Stomach (tissue), 9 donors: Measurements from ENCODE around the gene LAMB4. TPM values are rescaled to one million over a fixed set of nuclear protein-coding genes. Genes with fewer than 3 reads are reported as not detected.

ENCODE experiments used
- DNase-seq, 2 donors: peaks; one replicate each; pipeline versions ENCODE4 v3.0.0 to v3.0.0-alpha.2; 2013 to 2019
- H3K27ac ChIP-seq, 5 donors: fragments of 200-600 bp in 4 of 5; sonication (generic) in 4 of 5; one replicate each; pipeline ENCODE4 v1.5.1; 2013 to 2019; ENCODE audit warnings: mild to moderate bottlenecking in 1 of 5, moderate library complexity in 1 of 5
- H3K27me3 ChIP-seq, 3 donors: fragments of 200-600 bp; sonication (generic); one replicate each; pipeline ENCODE4 v1.5.1; 2017 to 2019; ENCODE audit warnings: mixed run types in 1 of 3
- H3K36me3 ChIP-seq, 4 donors: fragments of 200-600 bp; sonication (generic); 1 replicate in 3 of 4; 2 replicates in 1 of 4; pipeline ENCODE4 v1.5.1; 2016 to 2019
- H3K4me1 ChIP-seq, 4 donors: fragments of 200-600 bp; sonication (generic); one replicate each; pipeline ENCODE4 v1.5.1; 2016 to 2019
- H3K4me3 ChIP-seq, 4 donors: fragments of 200-600 bp; sonication (generic) in 3 of 4; one replicate each; pipeline ENCODE4 v1.5.1; 2016 to 2019; ENCODE audit warnings: mild to moderate bottlenecking in 1 of 4
- H3K9me3 ChIP-seq, 4 donors: fragments of 200-600 bp; sonication (generic); one replicate each; pipeline ENCODE4 v1.5.1; 2016 to 2019
- CTCF ChIP-seq, 7 experiments: fragments of 450-650 bp in 4 of 7; fragments of 200-600 bp in 3 of 7; sonication (generic) in 3 of 7; IDR thresholded peaks; one replicate each; pipeline ENCODE4 v1.5.1; 2016 to 2019; ENCODE audit warnings: antibody characterized with exemption in 7 of 7, control low read depth in 2 of 7, mild to moderate bottlenecking in 1 of 7
- EP300 ChIP-seq: sonication (generic); formaldehyde crosslinking; IDR thresholded peaks from one replicate; pipeline ENCODE4 v1.6.1; 2017; ENCODE audit warnings: antibody characterized with exemption
- POLR2A ChIP-seq, 4 donors: fragments of 450-650 bp; IDR thresholded peaks; one replicate each; pipeline ENCODE4 v1.6.1; 2016; ENCODE audit warnings: antibody characterized with exemption in 4 of 4, control low read depth in 2 of 4, mild to moderate bottlenecking in 1 of 4, moderate library complexity in 1 of 4
- POLR2AphosphoS5 ChIP-seq, 3 donors: sonication (generic); formaldehyde crosslinking; IDR thresholded peaks; one replicate each; pipeline ENCODE4 v1.6.1; 2016; ENCODE audit warnings: antibody characterized with exemption in 3 of 3
- WGBS, 5 donors: extraction: QIAGEN DNeasy Blood & Tissue Kit in 3 of 5; methylation state at CpG; one replicate each; pipeline versions ENCODE4 v1.1.5 to v1.1.7; 2013 to 2018; 5-methylcytosine and 5-hydroxymethylcytosine counted together
- intact Hi-C: fragments of 100-400 bp; cut with DNase I; formaldehyde crosslinking; loops from one replicate; pipeline ENCODE4 v1.15.1; 2023; ENCODE audit warnings: low total_unique reads
- polyA plus RNA-seq, 3 donors: library from polyadenylated mRNA; stranded (reverse); fragments of 200-250 nt; gene quantifications; one replicate each; pipeline ENCODE4 v1.2.3, GENCODE V29; 2013
- total RNA-seq, 5 donors: library from RNA; depleted of rRNA; stranded (reverse); fragments of >200 nt; gene quantifications; one replicate each; pipeline versions ENCODE4 v1.1.0 to v1.2.3, GENCODE V29; 2014 to 2016
- donor health status: healthy with polysubstance abuse.
- donor health status: Bipolar disorder and iron deficiency.
- donor health status: healthy.

LAMB4 gene
- total and polyA plus RNA-seq, 8 donors: under 0.01 to 8.5 (median 1.7) TPM; not detected in 2

DNA sequence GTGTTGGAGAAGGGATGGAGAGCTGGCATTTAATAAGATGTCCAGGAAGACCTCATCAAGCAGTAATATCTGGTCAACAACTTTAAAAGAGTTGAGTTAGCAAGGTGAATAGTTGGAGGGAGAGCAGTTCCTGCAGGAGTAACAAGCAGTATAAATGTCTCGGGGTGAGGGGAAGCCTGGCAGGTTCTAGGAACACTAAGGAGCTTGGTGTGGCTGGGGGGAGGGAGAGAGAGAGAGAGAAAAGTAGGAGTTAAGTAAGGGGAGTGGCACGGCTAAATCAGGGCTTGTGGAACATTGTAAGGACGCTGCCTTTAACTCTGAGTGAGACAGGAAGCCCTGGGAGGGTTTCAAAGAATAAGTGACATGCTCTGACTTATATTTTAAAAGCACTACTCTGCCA, 22.0 kb upstream of the LAMB4 start:
- 55 to 69% (median 60%) methylated on average over 3 of the region's 3 CpGs for WGBS, 5 donors
- no peak overlapping the region for H3K27ac ChIP-seq
- H3K36me3 ChIP-seq: no peaks in the 10 kb centered on the region
- DNase-seq: no peak
- H3K4me1 ChIP-seq: no peaks in the 10 kb centered on the region
- intact Hi-C loops: no loop called here
- no peaks in the 10 kb centered on the region for H3K9me3 ChIP-seq
- no peak for TF ChIP-seq POLR2A (IDR thresholded peaks at IDR 0.05)
- no peak for TF ChIP-seq EP300
- no peak for TF ChIP-seq CTCF (IDR thresholded peaks at IDR 0.05)
- no peak for TF ChIP-seq POLR2AphosphoS5 (IDR thresholded peaks at IDR 0.05)
- H3K27me3 ChIP-seq: no peaks in the 10 kb centered on the region
- H3K4me3 ChIP-seq: no peak overlapping the region

- Histone ChIP-seq H3K4me1 (peaks cover 0 to 10% (median 6%) of the 10 kb centered on the region in 4 donors), H3K27ac (no peak overlapping the region), H3K27me3 (no peaks in the 10 kb centered on the region), H3K4me3 (no peak overlapping the region), H3K36me3 (no peaks in the 10 kb centered on the region), H3K9me3 (no peaks in the 10 kb centered on the region)
- WGBS, 5 donors: 47 to 52% (median 50%) methylated on average over 6 of the region's 6 CpGs
- intact Hi-C loops: loop anchor here (10.0 kb wide), 1 partner anchor 275 kb away; no protein-coding TSS in a partner anchor
- no peak for TF ChIP-seq POLR2A (IDR thresholded peaks at IDR 0.05)
- TF ChIP-seq EP300: no peak
- TF ChIP-seq CTCF (IDR thresholded peaks at IDR 0.05): no peak
- TF ChIP-seq POLR2AphosphoS5 (IDR thresholded peaks at IDR 0.05): no peak
- no peak for DNase-seq
Measured at GRCh38 chr7:108149908-108150307, 19.7 kb upstream of the LAMB4 start.

DNA sequence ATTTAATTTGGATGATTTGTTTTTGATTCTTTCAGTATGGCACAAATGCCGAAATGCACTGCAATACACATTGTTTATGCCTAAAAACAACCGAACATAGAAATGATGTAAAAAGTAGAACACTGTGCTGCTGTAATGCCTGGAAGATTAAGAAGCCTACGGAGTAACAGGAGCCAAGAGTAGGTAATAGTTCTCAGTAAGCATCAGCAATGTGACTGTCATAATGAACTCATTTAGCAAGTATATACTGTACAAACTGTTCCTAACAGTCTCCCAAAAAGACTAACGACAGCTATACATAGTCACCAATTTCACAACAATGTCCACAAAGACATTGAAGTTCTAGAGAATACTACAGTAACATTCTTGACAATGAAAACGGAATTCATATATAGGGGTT, 19.0 kb upstream of the LAMB4 start:
- Histone ChIP-seq H3K4me1 (peaks cover 0 to 10% (median 6%) of the 10 kb centered on the region in 4 donors), H3K27ac (no peak overlapping the region), H3K36me3 (no peaks in the 10 kb centered on the region), H3K27me3 (no peaks in the 10 kb centered on the region), H3K9me3 (no peaks in the 10 kb centered on the region), H3K4me3 (no peak overlapping the region)
- intact Hi-C loops: loop anchor here (10.0 kb wide), 1 partner anchor 274 kb away; no protein-coding TSS in a partner anchor
- TF ChIP-seq EP300 (no peak), POLR2AphosphoS5 (IDR thresholded peaks at IDR 0.05) (no peak), POLR2A (IDR thresholded peaks at IDR 0.05) (no peak), CTCF (IDR thresholded peaks at IDR 0.05) (no peak)
- no peak for DNase-seq
- WGBS, 5 donors: 68 to 86% (median 82%) methylated on average over 5 of the region's 5 CpGs

GRCh38 chr7:108147031-108147563, 16.9 kb upstream of the LAMB4 start:
- peak in 1 of 2 donors; percentile 24 for DNase-seq
- no peak for TF ChIP-seq POLR2A (IDR thresholded peaks at IDR 0.05)
- 72 to 82% (median 76%) methylated on average over 6 of the region's 6 CpGs for WGBS, 5 donors
- Histone ChIP-seq H3K4me1 (peaks cover 0 to 10% (median 6%) of the 10 kb centered on the region in 4 donors), H3K27me3 (no peaks in the 10 kb centered on the region), H3K27ac (no peak overlapping the region), H3K36me3 (no peaks in the 10 kb centered on the region), H3K9me3 (no peaks in the 10 kb centered on the region), H3K4me3 (no peak overlapping the region)
- intact Hi-C loops: loop anchor here (10.0 kb wide), 1 partner anchor 272 kb away; no protein-coding TSS in a partner anchor
